ENCODE data around the gene ADTRP.
"Not testable (repeated sequence)": the region's sequence is repeated elsewhere in the genome, so short reads cannot be mapped to it uniquely, and the experiment has no call there.

The ADTRP gene

GRCh38 chr6:11688425-11688709 lies 90.2 kb downstream of the ADTRP start:
- no peak for DNase-seq

GRCh38 chr6:11685481-11686093 lies 93.0 kb downstream of the ADTRP start:
- no peak for DNase-seq

GRCh38 chr6:11684901-11685480 lies 93.6 kb downstream of the ADTRP start:
- no peak for DNase-seq

- no peak for DNase-seq
Measured at GRCh38 chr6:11683871-11684270, 94.7 kb downstream of the ADTRP start.

GRCh38 chr6:11682561-11682975 lies 96.0 kb downstream of the ADTRP start:
- DNase-seq = no peak

GRCh38 chr6:11681770-11682169 lies 96.8 kb downstream of the ADTRP start:
- DNase-seq = no peak

GRCh38 chr6:11681357-11681756 lies 97.2 kb downstream of the ADTRP start:
- DNase-seq = no peak

- DNase-seq = not testable (repeated sequence)
Measured at GRCh38 chr6:11680479-11680878, 98.1 kb downstream of the ADTRP start.

- DNase-seq = no peak
Measured at GRCh38 chr6:11679099-11679498, 99.5 kb downstream of the ADTRP start.

- no peak for DNase-seq
Measured at GRCh38 chr6:11675601-11676000, 103.0 kb downstream of the ADTRP start.

- DNase-seq = no peak
Measured at GRCh38 chr6:11672669-11673068, 105.9 kb downstream of the ADTRP start.

- no peak for DNase-seq
Measured at GRCh38 chr6:11672256-11672655, 106.3 kb downstream of the ADTRP start.

- no peak for DNase-seq
Measured at GRCh38 chr6:11669696-11670095, 108.9 kb downstream of the ADTRP start.

- no peak for DNase-seq
Measured at GRCh38 chr6:11668455-11668854, 110.1 kb downstream of the ADTRP start.

- DNase-seq = no peak
Measured at GRCh38 chr6:11667876-11668275, 110.7 kb downstream of the ADTRP start.

- DNase-seq = no peak
Measured at GRCh38 chr6:11665604-11666326, 112.8 kb downstream of the ADTRP start.
